Measurements from ENCODE around the gene MLLT6. TPM values are rescaled to one million over a fixed set of nuclear protein-coding genes. Genes with fewer than 3 reads are reported as not detected.

Gene MLLT6
- total and polyA plus RNA-seq, 2 of the 13 experiments (the other 11 are each of a cell fraction or from before 2014, with no cell fraction given) = 50.7 to 69.5 TPM

- H3K27ac ChIP-seq (ENCODE audit: extremely low read length, insufficient read depth, low read length) = no peak overlapping the region
- H3K4me1 ChIP-seq (ENCODE audit: insufficient read depth, low read length) = peaks cover 26% of the 10 kb centered on the region
- intact Hi-C loops (cut with micrococcal nuclease; ENCODE audit: unreplicated experiment) = loop anchor here (5.0 kb wide), 1 partner anchor 373 kb away; no protein-coding TSS in a partner anchor
- DNase-seq (ENCODE audit: low spot score) = no peak
- no peak overlapping the region for H3K4me2 ChIP-seq (ENCODE audit: low read depth, low read length)
- ATAC-seq = no peak
- CTCF ChIA-PET (ENCODE audit: low intra/inter-chr PET ratio, low total read pairs) = no interaction called here
- TF ChIP-seq AGO2 (optimal IDR thresholded peaks at IDR 0.05; ENCODE audit: low read depth, low read length) (peak; percentile 89), RBM22 (optimal IDR thresholded peaks at IDR 0.05; ENCODE audit: low read length) (peak; percentile 66), THAP9 (CRISPR knock-in tag; IDR thresholded peaks at IDR 0.05; ENCODE audit: borderline replicate concordance) (no peak), HNRNPL (IDR thresholded peaks at IDR 0.05; ENCODE audit: low read depth, low read length) (no peak), RBFOX2 (IDR thresholded peaks at IDR 0.05; ENCODE audit: low read depth, low read length) (peak; percentile 61), AGO1 (IDR thresholded peaks at IDR 0.05; ENCODE audit: low read depth, low read length, poor library complexity, severe bottlenecking) (peak; percentile 35), HNRNPLL (IDR thresholded peaks at IDR 0.05; ENCODE audit: low read depth, low read length, poor library complexity, severe bottlenecking) (no peak)
- H3K79me2 ChIP-seq (ENCODE audit: insufficient read depth, low read length) = no peaks in the 10 kb centered on the region
- no TSS peak for BruUV-seq (replicated peaks)
- in situ Hi-C loops (cut with HindIII; ENCODE audit: extremely low pct_ligation_motif_present, low pct_unique_long_range_greater_than_20kb) = no loop called here
- 100% methylated on average over 8 of the region's 16 CpGs for WGBS (ENCODE audit: low lambda C conversion rate)
- peaks cover 26 to 42% of the 10 kb centered on the region in 2 experiments; a peak in 4 of 5 replicates for H3K36me3 ChIP-seq (replicated peaks in 1 of 2; ENCODE audit: control insufficient read depth in 1 of 2, insufficient read depth in 2 of 2, low read length in 2 of 2)
- no peak overlapping the region for H2AFZ ChIP-seq (ENCODE audit: low read length)
- no peak overlapping the region for H3K4me3 ChIP-seq (replicated peaks in 1 of 3; ENCODE audit: insufficient read depth in 1 of 3, low read depth in 2 of 3, low read length in 3 of 3)
- FAIRE-seq = no peak
- H3K9me3 ChIP-seq (ENCODE audit: low read length) = no peaks in the 10 kb centered on the region
- POLR2A ChIA-PET = interaction anchor here (1.1 to 5.5 kb wide), 2 partner anchors 14 to 18 kb away, joined by 3 to 38 read pairs; partner anchors contain the start of gene MLLT6
- no peaks in the 10 kb centered on the region for H4K20me1 ChIP-seq (ENCODE audit: insufficient read depth, low read length)
- H3K27me3 ChIP-seq (ENCODE audit: control insufficient read depth in 1 of 2, insufficient read depth in 2 of 2, low read length in 2 of 2) = no peaks in the 10 kb centered on the region
- no peak overlapping the region for H3K9ac ChIP-seq (ENCODE audit: insufficient read depth, low read depth, low read length)
These were observed 19.4 kb downstream of the MLLT6 start for GRCh38 chr17:38724337-38724988.

Measured in HepG2 (cell line).